AG09319 (cell line): ENCODE results near the gene EEFSEC.

Source experiments
- DNase-seq: peaks from one replicate; pipeline ENCODE4 v3.0.0-alpha.2; 2010; ENCODE audit warnings: low read depth; ENCODE audit errors: extremely low read depth
- TF ChIP-seq, protein P1 (sequence below): IDR thresholded peaks from 2 replicates; pipeline ENCODE4 v1.5.1; 2011; ENCODE audit warnings: low read depth, mild to moderate bottlenecking, inconsistent platforms, low read length, moderate library complexity

EEFSEC gene

DNA sequence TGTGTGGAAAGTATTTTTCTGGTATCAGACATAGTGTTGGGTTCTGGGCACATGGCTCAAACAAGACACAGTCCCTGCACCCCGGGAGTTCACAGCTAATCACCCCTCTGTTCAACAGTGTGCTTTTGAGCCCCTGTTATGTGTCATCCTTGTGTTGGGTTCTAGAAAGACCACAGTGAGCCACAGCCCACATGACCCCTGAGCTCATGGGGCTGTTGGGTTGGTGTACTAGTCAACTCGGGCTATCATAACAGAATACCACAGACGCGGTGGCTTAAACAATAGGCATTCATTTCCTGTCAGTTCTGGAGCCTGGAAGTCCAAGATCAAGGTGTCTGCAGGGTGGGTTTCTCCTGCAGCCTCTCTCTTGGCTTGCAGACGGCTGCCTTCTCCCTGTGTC is 213.4 kb downstream of the EEFSEC start:
- no peak for DNase-seq
- TF ChIP-seq, protein P1, sequence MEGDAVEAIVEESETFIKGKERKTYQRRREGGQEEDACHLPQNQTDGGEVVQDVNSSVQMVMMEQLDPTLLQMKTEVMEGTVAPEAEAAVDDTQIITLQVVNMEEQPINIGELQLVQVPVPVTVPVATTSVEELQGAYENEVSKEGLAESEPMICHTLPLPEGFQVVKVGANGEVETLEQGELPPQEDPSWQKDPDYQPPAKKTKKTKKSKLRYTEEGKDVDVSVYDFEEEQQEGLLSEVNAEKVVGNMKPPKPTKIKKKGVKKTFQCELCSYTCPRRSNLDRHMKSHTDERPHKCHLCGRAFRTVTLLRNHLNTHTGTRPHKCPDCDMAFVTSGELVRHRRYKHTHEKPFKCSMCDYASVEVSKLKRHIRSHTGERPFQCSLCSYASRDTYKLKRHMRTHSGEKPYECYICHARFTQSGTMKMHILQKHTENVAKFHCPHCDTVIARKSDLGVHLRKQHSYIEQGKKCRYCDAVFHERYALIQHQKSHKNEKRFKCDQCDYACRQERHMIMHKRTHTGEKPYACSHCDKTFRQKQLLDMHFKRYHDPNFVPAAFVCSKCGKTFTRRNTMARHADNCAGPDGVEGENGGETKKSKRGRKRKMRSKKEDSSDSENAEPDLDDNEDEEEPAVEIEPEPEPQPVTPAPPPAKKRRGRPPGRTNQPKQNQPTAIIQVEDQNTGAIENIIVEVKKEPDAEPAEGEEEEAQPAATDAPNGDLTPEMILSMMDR, result no peak

DNA sequence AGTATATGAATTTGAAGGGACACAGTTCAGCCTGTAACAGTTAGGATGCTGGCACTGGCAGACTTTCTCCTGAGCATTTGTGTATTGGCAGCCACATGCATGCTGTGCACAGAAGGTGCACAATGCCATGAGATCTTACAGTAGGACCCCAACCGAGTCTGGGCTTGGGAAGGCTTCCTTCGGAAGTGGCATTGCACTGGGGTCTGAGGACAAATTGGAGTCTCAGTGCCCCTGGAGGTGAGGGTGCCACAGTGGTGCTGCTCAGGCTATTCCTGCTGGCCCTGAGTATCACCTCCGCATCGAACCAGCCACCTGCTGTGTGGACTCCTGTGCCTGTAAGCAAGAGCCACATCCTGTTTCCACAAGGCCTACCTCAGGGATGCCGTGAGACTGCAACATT is 213.9 kb downstream of the EEFSEC start:
- TF ChIP-seq, protein P1, result no peak
- DNase-seq, result no peak

DNA sequence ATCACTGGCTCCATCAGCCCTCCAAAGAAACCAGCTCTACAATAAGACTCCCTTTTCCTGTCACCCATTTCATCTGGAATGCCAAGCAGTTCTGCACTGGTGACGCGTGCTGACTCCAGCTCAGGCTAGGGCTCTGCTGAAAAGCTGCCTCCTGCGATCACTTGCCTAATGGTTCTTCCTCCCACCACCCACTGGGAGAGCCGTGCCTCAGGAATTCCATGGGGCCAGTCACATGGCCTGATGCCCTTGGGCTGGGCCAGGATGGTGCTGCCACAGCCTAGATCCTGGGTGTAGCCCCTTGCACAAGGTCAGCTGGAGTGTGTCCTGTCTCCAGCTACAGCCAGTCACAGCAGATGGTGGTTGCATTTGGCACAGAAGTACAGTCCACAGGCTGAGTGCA is 214.5 kb downstream of the EEFSEC start:
- no peak for DNase-seq
- TF ChIP-seq, protein P1, result no peak

DNA sequence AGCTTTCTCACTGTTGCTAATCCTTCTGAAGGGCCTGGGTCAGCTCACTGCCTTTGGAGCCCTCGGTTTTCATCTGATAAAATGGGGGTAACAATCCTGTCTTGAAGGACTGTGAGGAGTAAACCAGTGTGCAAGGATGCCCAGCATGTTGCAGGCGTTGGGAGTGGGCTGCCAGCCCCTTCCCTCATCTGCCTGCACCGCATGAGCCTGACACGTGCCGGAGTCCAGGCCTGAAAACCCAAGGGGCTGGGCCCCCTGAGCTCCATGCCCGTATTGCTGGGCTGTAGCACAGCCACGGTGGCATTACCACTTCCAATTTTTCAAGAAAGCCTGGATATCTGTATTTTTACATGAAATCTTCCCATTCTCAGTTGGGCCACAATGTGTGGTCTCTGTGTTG is 215.3 kb downstream of the EEFSEC start:
- no peak for DNase-seq
- TF ChIP-seq, protein P1, result no peak

DNA sequence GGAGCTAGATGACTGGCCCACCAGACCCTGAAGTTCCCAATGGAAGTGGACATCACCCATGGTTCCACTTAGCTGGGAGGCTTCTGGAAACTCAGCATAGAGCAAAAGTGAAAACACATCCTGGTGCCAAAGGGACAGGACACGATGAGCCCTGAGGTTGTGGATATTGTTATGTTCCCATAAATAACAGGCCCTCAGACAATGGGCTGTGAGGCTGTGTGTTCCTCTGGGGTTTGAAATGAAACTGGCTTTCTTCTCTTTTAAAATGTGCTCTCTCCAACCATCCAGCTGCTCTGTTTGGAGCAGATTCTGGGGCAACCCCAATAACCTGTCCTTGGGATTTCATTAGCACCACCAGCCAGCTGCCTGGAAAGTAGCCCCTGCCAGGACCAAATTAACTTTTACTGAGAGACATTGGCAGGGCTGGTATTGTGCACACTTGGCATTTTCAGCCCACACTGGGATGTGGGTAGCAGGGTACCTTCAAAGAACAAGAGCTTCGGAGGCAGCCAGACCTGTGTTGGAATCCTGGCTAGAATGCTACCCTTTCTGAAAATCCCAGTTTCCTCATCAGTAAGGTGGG is 215.9 kb downstream of the EEFSEC start:
- no peak for DNase-seq
- TF ChIP-seq, protein P1, result no peak

DNA sequence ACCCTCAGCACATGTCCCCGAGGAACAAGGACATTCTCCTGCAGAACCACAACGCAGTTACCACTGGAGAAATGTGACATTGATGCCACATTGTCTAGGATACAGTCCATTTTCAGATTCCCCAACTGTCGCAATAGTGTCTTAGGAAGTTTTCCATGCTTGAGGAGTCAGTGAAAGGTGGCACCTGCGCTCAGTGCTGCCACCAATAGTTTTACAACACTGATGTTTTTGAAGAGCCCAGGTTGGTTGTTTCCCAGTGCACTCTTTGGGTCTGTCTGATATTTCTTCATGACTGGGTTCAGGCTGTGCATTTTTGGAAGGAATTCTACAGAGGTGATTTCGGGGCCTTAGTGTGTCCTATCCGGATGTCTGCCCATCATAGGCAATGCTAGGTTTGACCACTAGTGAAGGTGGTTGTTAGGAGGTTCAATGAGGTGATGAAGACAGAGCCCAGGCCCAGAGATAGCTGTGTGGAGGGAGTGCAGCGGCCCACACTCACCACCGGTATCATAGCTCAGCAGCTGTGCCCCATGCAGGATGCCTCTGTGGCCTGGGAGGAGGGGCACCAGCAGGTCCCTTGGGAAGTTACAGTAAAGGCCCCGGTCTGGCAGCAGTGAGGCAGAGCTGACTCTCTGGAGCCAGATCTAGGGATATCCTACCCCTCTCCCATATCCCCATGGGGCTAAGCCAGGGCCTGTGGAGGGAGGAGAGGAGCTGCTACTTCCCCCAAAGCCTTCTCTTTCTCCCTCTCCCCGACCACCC is 216.8 kb downstream of the EEFSEC start:
- TF ChIP-seq, protein P1, result no peak
- DNase-seq, result no peak

DNA sequence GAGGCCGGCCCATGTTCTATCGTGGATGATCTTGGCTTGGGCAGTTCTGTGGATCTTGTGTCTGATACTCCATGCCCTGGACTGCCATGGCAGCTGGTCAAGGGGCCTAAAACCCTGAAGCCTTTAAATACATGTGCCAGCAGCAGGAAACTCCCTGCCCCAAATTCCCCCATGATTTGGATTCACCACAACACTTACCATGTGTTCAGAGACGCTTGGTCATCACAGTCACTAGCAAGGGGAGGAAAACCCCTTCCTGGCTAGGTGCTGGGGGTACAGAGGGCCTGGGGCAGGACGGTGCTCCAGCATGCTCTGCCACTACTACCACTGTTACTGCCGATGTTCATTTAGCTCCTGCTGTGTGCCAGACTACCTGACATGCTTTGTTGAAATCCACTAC is 219.0 kb downstream of the EEFSEC start:
- DNase-seq, result no peak
- TF ChIP-seq, protein P1, result no peak
